GM12892 (cell line): Measurements from ENCODE around the gene BRINP3.

Experiments used
- DNase-seq: peaks from one replicate; pipeline ENCODE4 v3.0.0; 2011; ENCODE audit not compliant: insufficient read length
- FAIRE-seq: peaks from 2 replicates; lab custom pipeline; 2011; peaks lifted over from hg19 to GRCh38; lab: Jason Lieb, UNC
- POLR2A ChIP-seq: IDR thresholded peaks from 2 replicates; pipeline ENCODE4 v1.6.1; 2011; ENCODE audit warnings: low read depth, low read length, control low read depth
- POLR2AphosphoS5 ChIP-seq: IDR thresholded peaks from 2 replicates; pipeline ENCODE4 v1.6.1; 2011; ENCODE audit warnings: low read depth, low read length, control low read depth
- TAF1 ChIP-seq: IDR thresholded peaks from 2 replicates; pipeline ENCODE4 v1.6.1; 2011; ENCODE audit warnings: low read depth, mild to moderate bottlenecking, control low read depth, low read length, borderline replicate concordance

Gene BRINP3

GRCh38 chr1:190475421-190476141 is 2.1 kb downstream of the BRINP3 start:
- FAIRE-seq (no peak), DNase-seq (no peak)
- TF ChIP-seq TAF1 (no peak), POLR2A (no peak), POLR2AphosphoS5 (no peak)

- TF ChIP-seq POLR2AphosphoS5 (no peak), POLR2A (no peak), TAF1 (no peak)
- FAIRE-seq (no peak), DNase-seq (no peak)
These were observed 2.9 kb downstream of the BRINP3 start for GRCh38 chr1:190474650-190475211.

DNA sequence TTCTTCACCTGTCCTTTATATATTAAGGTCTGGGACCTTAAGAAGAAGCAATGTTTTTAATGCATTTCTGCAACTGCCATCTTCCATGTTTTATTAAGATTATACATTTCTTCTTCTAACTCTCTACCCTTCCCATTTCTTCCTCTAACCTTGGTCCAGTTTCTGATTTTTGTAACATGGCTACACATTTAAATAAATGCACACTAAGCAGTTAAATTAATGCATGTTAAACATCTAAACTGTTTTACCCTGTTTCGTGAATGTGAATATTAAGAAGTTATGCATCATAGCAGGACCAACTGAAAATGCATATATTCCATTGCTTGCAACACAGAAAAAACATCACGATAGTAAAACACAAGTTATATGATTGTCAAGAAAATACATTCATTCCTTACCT is 3.7 kb downstream of the BRINP3 start:
- no peak for DNase-seq
- no peak for FAIRE-seq
- TF ChIP-seq TAF1 = no peak
- no peak for TF ChIP-seq POLR2AphosphoS5
- TF ChIP-seq POLR2A = no peak

- FAIRE-seq (no peak), DNase-seq (no peak)
- TF ChIP-seq TAF1 (no peak), POLR2AphosphoS5 (no peak), POLR2A (no peak)
These were observed 5.2 kb downstream of the BRINP3 start for GRCh38 chr1:190472494-190472893.

DNA sequence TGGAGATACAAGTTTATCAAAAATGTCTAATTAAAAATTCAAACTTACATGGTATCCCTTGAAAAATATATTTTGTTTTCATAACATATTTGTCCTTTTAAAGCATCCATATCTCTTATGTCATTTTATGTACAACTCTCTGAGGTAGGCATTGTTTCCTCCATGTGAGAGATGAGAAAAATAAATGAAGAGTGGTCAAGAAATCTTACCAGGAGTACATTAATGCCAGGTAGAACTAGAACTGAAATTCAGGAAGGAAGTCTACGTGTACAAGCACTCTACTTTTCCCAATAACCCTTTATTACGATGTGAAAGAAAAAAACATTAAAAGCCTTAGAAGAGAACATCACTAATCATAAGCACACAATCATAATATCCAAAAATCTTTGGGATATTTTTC is 5.6 kb downstream of the BRINP3 start:
- DNase-seq = no peak
- FAIRE-seq = no peak
- TF ChIP-seq TAF1 (no peak), POLR2A (no peak), POLR2AphosphoS5 (no peak)

DNA sequence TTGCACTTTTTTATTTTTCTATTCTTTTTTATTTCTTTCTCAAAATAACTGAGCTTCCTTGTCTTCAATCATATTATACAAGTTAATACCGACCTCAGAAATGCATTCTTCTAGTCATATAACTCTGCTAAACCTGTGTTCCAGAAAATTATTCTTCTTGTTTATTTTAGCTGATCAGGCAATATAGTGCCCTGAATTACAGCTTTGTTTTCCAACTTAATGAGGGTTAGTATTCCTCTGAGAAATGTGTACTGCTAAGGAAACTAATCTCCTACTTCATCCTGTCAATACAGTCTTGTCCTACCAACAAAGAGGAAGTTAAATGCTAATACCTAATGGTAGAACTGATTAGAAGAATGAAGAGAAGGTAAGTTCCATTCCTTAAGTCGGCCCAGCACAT is 13.0 kb downstream of the BRINP3 start:
- no peak for TF ChIP-seq POLR2A
- TF ChIP-seq POLR2AphosphoS5 = no peak
- TF ChIP-seq TAF1 = no peak
- no peak for FAIRE-seq
- no peak for DNase-seq

GRCh38 chr1:190456129-190456528 is 21.5 kb downstream of the BRINP3 start:
- TF ChIP-seq TAF1 (no peak), POLR2AphosphoS5 (no peak), POLR2A (no peak)
- FAIRE-seq = no peak
- DNase-seq = no peak

- DNase-seq = no peak
- no peak for FAIRE-seq
- TF ChIP-seq TAF1 (no peak), POLR2A (no peak)
These were observed 22.0 kb downstream of the BRINP3 start for GRCh38 chr1:190455631-190456030.

GRCh38 chr1:190453550-190453949 is 24.1 kb downstream of the BRINP3 start:
- DNase-seq (no peak), FAIRE-seq (no peak)
- TF ChIP-seq POLR2A (no peak), TAF1 (no peak), POLR2AphosphoS5 (no peak)

GRCh38 chr1:190452272-190452848 is 25.3 kb downstream of the BRINP3 start:
- FAIRE-seq (no peak), DNase-seq (no peak)
- no peak for TF ChIP-seq POLR2AphosphoS5
- TF ChIP-seq POLR2A = no peak
- TF ChIP-seq TAF1 = no peak

- FAIRE-seq (no peak), DNase-seq (no peak)
- TF ChIP-seq POLR2AphosphoS5 (no peak), POLR2A (no peak), TAF1 (no peak)
These were observed 33.2 kb downstream of the BRINP3 start for GRCh38 chr1:190444464-190444863.

DNA sequence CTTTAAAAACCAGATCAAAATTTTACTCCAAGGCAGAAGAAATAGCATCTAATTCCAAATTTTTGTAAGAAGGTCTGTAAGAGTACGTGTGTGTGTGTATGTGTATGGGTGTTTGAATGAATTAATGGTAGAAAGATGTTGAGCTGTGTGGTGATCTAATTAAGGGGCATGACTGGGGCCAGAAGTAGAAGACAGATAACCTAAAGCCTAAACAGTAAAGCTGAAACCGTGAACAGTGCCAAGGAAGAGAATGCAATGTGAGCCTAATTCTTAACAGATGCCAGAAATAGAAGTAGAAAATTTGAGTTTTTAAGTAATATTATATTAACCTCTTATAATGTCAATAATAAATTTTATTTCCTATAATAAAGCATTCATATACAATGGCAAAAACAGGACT is 38.2 kb downstream of the BRINP3 start:
- TF ChIP-seq TAF1 (no peak), POLR2A (no peak), POLR2AphosphoS5 (no peak)
- DNase-seq = no peak
- FAIRE-seq = no peak
